Activated naive CD4-positive, alpha-beta T cell treated with anti-CD3 and anti-CD28 coated beads, Interleukin-2, amount 50 U/mL, for 72 hours (primary cell): Measurements from ENCODE around the gene SIM1. TPM values are rescaled to one million over a fixed set of nuclear protein-coding genes. Genes with fewer than 3 reads are reported as not detected.
A peak's percentile ranks its signal among the peaks of the same experiment; 100 is the strongest.

Experiments
- ATAC-seq, 2 donors: fragments of 150-1000 bp; cut with Tn5 transposase; 2 replicates each; pipeline ENCODE4 v1.10.0; 2021; ENCODE audit warnings: mild to moderate bottlenecking in 2 of 2, moderate library complexity in 2 of 2
- DNase-seq, 2 donors: peaks; one replicate each; pipeline ENCODE4 v3.0.0; 2021 to 2022; ENCODE audit warnings: low spot score in 2 of 2
- H3K27ac Mint-ChIP-seq, 2 donors: one replicate each; pipeline ENCODE4 v1.8.0; 2022; ENCODE audit warnings: mild to moderate bottlenecking in 2 of 2, mixed read lengths in 2 of 2
- H3K36me3 Mint-ChIP-seq, 2 donors: one replicate each; pipeline ENCODE4 v1.8.0; 2022; ENCODE audit warnings: mixed read lengths in 2 of 2
- H3K9me3 Mint-ChIP-seq, 2 donors: one replicate each; pipeline ENCODE4 v1.8.0; 2022; ENCODE audit warnings: mixed read lengths in 2 of 2
- total RNA-seq, 2 donors: library from RNA; stranded (reverse); gene quantifications; one replicate each; pipeline ENCODE4 v1.2.3, GENCODE V29; 2022

Gene SIM1
- total RNA-seq, 2 donors from 2014 or later: not detected

DNA sequence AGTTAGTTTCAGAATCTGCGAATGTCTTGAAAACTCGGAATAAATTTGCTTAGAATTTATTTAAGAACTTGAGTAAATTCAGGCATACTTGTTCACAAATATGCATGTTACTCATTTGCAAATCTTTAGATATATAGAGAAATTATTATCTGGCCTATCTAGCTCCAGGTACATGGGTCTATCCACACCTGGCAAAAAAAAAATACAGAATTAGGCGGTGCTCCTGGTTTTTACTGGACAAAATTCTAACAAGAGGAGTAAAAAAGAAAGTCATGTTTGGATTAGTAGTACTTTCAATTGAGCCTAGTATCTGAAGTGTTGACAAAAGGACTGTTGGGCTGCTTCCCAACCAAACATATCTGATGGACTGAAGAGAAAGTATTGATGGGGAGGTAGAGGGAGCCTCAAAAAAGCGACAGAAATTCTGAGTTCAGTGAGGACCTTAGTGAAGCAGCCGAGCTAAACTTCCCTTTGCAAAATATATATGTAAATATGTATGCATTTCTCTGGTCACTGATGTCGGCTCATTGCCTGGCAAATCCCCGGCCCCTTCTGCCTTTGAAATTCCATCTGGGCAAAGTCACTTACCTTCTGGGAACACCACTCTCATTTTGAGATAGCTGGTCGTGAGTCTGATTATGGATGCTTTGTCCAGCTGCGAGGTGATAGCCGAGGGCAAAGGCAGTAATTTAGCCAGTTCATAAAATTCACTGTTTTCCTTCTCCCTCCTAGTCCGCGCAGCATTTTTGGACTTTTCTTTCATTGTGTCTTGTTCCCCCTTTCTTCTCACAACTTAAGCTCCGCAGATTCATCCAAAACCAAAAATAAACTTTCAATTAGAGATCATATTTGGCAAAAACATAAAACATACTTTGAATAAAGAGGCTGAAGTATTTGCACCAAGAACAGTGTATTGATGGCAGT is 1.8 kb downstream of the SIM1 start:
- Mint-ChIP-seq H3K27ac (peak overlapping the region in 1 of 2 donors; percentile 88), H3K9me3 (peaks cover 8 to 12% of the 10 kb centered on the region in 2 donors), H3K36me3 (peaks cover 38 to 78% of the 10 kb centered on the region in 2 donors)
- no peak for DNase-seq
- ATAC-seq: no peak

DNA sequence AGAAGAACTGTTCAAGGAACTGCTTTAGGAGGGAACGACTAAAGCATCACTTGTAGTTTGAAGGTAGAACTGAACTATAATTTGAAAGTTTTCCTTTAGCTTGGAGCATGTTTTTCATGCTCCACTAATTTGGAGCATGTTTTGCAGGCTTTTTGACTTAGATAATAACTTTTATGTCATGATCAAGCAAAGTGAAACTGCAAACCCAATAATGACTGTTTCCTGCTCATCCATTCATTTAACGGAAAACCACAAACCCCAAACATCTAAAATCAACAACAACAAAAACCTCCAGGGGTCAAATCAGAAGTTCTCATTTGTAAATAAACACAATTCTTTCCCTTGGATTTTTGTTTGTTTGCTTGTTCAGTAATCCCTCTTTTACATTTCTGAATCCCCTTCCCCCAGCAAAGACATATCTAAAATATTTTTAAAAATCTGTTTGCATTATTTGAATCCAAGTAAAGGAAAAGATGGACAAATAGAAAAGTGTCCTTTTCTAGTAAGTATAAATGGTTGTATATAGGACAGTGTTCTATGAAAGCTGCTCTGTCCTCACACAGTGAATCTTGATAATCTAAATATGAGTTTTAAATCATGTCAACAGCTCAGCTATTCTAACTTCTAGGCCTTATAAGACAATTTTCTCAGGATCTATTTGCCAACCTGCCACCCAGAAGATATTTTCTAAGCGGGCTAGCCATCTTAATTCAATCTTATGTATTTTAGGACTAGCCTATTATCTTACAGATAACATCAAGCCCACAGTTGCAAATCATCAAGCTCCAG is 2.6 kb downstream of the SIM1 start:
- DNase-seq (no peak), ATAC-seq (no peak)
- H3K27ac Mint-ChIP-seq: peak overlapping the region in 1 of 2 donors; percentile 94
- peaks cover 6 to 11% of the 10 kb centered on the region in 2 donors for H3K9me3 Mint-ChIP-seq
- H3K36me3 Mint-ChIP-seq: peaks cover 32 to 78% of the 10 kb centered on the region in 2 donors

DNA sequence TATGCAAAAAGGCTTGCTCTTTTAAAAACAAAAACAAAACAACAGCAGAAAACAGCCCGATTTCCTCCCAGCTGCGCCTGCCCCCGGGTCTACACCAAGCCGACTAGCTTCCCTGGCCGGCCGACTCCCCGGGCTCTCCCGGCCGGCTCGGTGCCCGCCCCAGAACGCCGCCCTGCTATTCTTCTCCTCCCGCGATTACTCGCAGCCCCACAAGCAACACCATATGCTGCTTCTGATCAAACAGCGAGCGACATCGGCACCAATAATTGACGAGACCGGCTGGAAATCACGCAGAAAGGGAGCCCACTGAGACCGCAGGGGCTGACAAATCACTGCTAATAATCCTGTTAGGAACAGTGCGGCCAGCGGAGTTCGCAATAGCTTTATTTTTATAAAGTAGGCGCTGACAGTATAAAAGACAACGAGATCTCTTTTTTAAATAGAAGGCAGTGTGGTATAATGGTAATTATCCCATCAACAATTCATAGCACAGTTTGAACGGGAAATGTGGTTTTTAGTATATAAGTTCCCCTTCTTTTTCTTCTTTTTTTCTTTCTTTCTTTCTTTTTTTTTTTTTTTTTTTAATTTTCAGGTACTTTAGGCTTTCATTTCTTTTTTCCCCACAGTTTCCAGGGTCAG is 3.3 kb downstream of the SIM1 start:
- no peak for ATAC-seq
- DNase-seq: no peak
- peaks cover 26 to 75% of the 10 kb centered on the region in 2 donors for H3K36me3 Mint-ChIP-seq
- H3K27ac Mint-ChIP-seq: peak overlapping the region in 1 of 2 donors; percentile 94
- H3K9me3 Mint-ChIP-seq: peaks cover 4 to 9% of the 10 kb centered on the region in 2 donors

DNA sequence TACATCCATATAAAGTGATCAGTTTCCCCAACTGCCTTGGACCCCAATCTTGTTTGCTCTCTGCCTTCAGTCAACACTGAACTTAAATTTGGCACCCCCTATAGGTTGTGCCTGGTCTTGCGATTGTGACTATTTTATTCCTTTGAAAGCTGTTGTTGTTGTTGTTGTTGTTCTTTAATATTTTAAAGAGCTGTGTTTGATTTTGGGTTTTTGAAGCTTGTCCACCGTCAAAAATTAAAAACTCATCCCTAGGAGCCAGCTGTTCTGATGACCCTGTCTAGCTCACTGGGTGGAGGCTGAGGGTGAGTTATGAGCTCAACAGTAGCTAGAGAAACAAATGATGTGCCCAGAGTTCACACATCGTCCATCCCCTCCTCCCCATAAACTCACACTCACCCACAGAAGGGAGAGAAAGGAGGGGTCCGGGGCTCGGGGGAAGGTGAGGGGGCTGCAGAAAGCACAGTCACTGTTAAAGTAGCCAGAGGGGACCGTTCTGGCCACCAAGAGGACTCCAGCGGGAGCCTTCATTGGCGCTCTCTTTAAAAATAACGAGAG is 4.0 kb downstream of the SIM1 start:
- ATAC-seq: no peak
- no peak for DNase-seq
- Mint-ChIP-seq H3K9me3 (peaks cover 0 to 5% of the 10 kb centered on the region in 2 donors), H3K27ac (no peak overlapping the region), H3K36me3 (peaks cover 22 to 74% of the 10 kb centered on the region in 2 donors)

DNA sequence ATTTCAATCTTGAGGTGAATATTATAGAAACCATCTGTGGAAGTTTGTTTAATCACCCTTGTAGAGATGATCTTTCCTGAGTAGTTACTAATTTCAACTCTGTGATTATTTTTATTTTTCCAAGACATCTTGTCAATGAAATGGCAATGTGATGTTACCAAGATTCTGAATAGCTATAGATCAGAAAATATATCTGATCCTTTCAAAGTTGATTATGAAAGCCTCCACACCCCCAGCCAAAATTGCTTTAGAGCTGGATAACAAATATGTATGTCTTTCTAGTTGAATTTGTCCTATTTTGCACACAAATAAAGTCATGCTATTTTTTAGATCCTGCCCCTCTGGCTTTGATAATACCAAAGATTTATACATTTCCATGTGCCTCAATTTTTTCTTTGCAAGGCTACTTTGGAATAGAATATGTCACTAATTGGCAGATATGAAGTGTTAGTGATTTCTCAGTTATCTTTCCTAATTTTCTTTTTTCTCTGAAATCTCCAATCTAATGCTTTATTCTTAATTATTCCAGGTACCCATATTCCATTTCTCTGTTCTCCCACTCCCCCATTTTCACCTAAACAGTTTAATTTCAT is 5.0 kb downstream of the SIM1 start:
- no peak for ATAC-seq
- peaks cover 8 to 9% of the 10 kb centered on the region in 2 donors for H3K9me3 Mint-ChIP-seq
- DNase-seq: no peak

DNA sequence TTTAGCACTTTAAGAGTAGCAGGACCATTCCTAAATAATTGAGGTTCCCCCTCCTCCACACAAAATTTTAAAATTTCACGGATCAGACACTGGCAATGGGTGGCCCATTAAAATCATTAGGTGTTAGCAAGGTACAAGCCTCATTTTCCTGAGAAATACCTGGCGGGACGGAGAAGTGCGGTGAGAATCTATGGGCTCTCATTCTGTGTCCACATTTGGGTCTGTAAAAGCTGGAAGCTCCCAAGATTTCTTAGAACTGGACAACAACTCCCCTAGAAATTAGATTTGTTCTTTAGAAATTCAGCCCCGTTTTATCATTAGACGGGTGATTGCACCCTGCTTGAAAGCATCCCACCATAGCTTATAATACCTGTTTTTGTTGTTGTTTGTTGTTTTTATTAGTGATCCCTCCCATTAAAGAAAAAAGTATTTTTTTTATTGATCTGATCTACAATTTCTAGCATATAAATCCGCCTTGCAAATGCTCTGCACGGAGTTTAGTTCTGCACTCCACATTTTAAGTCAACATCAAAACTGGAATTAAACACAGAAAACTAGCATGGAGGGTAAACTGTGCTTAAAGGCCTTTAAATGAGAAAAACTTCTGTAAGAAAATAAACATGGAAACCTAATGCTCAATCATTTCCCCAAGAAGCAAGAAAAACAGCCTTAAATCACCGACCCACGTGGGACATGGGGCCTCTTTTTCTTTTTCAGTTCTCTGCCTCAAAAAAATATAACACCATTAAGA is 5.7 kb downstream of the SIM1 start:
- ATAC-seq (no peak), DNase-seq (no peak)
- peaks cover 36 to 82% of the 10 kb centered on the region in 2 donors for H3K36me3 Mint-ChIP-seq
- peaks cover 8 to 9% of the 10 kb centered on the region in 2 donors for H3K9me3 Mint-ChIP-seq
- H3K27ac Mint-ChIP-seq: peak overlapping the region in 1 of 2 donors; percentile 4

More for the DNA sequence above, 5.0 kb downstream of the SIM1 start:
- H3K36me3 Mint-ChIP-seq: peaks cover 29 to 78% of the 10 kb centered on the region in 2 donors
- no peak overlapping the region for H3K27ac Mint-ChIP-seq

DNA sequence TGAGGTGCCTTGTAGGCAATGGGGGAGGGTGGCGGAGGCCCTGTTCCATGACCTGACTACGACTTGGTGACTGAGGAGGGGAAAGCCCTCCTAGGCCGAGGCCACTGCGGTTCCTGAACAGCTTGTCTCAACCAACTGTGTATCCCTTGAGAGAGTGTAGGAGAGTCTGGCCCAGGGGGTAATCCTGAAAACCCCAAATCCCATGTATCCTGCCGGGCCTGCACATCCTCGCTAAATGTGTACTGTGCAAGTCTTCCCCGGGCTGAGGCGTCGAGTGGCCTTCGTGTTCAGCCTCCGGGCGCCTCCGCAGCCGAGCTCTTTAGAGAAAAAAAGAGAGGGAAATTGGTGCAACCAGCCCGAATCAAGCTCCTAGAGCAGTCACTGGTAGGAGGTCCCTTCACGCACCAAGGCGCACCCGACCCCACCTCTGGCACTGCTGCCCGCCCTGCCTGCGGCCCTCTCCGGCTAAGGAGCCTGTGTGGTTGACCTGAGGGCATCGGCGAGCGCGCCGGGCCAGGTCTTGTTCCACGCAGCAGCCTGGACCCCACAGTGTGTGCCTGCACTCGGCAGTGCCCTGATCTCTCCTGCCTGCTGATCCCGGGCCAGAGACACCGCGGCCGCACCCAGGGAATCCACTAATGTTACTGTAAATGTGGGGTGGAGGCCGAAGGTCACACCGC is 7.3 kb downstream of the SIM1 start:
- DNase-seq (no peak), ATAC-seq (no peak)
- Mint-ChIP-seq H3K9me3 (peaks cover 8 to 9% of the 10 kb centered on the region in 2 donors), H3K36me3 (peaks cover 36 to 67% of the 10 kb centered on the region in 2 donors), H3K27ac (no peak overlapping the region)

DNA sequence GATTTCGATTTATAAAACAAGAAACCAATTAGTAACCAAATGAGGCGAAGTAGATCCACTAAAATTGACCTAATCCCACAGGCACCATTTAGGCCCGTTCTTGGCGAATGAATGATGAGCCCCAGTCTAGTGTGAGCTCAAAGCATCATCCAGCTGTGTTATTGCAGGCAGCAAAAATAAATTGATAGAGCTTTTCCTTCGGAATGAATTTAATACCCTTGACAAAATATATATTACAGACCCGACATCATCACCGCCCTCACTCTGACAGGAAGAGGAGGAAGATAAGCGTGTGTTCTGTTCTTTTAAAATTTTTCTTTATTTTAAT is 7.8 kb downstream of the SIM1 start:
- no peak for ATAC-seq
- DNase-seq: no peak
- no peak overlapping the region for H3K27ac Mint-ChIP-seq
- peaks cover 8 to 9% of the 10 kb centered on the region in 2 donors for H3K9me3 Mint-ChIP-seq
- peaks cover 36 to 61% of the 10 kb centered on the region in 2 donors for H3K36me3 Mint-ChIP-seq

DNA sequence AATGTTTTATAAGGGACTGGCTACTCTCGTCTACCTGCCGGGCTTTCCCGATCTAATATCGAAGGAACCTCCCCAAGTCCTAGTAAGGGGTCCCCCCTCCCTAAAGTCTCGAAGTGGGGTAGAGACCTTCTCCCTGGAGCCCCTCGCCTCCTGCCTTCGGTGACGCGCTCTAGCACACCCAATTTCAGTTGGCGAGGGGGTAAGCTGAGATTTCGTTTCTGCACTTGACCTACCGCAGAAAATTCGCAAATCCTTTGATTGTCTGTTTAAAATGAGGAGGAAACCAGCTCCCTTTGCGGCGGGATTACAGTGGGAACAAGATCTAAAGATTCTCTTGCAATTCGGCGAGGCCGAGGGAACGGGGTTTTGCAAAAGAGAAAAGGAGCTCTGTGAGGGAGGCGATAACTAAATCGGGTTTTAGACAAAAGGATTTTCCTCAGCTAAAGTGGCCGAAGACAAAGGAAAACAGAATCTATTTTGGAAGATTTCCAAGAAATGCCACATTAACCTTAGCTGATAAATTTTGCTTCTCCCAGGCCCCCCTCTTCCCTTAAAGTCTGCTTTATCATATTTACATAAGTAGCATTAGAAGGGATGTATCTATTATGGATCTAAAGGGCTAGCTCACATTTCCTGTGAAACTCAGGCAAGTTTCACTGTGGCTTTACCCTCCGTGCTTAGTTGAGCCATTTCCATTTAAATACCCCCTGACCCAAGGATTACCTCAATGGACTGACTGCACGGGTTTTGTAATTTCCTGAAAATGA is 8.4 kb downstream of the SIM1 start:
- DNase-seq: no peak
- Mint-ChIP-seq H3K9me3 (peaks cover 8 to 9% of the 10 kb centered on the region in 2 donors), H3K27ac (peak overlapping the region in 1 of 2 donors; percentile 86), H3K36me3 (peaks cover 36 to 60% of the 10 kb centered on the region in 2 donors)
- no peak for ATAC-seq

DNA sequence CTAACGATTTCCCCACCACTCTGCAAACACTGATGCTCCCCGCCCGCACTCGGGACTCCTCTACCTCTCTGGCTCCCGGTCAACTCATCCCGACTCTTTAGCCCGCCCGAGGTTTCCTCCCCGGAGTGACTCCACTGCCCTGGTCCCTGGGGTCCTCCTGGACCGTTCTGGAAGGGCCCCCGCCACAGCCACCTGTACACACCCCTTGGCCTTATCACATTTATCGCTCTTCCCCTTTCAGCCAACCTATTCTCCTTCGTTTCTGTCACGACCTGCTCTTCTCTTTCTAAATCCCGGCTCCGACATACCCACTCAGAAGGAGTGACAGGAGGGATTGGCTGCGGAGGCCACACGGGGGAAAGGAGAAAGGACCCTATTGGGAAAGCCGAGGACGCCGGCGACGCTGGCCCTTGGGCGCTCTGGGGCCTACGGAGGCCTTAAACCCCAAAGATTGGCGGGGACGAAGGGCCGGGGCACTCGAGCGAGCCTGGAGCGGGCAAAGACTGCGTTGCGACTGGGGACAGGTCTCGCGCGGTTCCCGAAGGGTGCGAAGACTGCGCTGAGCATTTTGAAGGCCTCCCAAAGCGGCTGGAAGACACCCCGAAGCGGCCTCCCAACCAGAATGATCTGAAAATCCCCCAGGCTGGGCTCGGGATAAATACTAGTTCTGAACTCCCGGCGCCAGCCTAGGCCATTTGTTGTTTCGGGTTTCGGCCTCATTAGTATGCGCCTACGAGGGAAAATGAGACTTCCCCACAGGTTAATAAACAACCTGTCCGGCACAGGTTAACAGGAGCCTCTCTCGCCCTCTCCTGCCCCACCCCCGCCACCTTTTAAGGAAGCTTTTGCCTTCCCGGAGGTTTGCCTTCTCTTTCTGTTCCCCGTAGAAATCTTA is 9.2 kb downstream of the SIM1 start:
- H3K27ac Mint-ChIP-seq: peak overlapping the region in 1 of 2 donors; percentile 91
- no peak for DNase-seq
- peaks cover 36 to 56% of the 10 kb centered on the region in 2 donors for H3K36me3 Mint-ChIP-seq
- peaks cover 8 to 9% of the 10 kb centered on the region in 2 donors for H3K9me3 Mint-ChIP-seq
- ATAC-seq: no peak

DNA sequence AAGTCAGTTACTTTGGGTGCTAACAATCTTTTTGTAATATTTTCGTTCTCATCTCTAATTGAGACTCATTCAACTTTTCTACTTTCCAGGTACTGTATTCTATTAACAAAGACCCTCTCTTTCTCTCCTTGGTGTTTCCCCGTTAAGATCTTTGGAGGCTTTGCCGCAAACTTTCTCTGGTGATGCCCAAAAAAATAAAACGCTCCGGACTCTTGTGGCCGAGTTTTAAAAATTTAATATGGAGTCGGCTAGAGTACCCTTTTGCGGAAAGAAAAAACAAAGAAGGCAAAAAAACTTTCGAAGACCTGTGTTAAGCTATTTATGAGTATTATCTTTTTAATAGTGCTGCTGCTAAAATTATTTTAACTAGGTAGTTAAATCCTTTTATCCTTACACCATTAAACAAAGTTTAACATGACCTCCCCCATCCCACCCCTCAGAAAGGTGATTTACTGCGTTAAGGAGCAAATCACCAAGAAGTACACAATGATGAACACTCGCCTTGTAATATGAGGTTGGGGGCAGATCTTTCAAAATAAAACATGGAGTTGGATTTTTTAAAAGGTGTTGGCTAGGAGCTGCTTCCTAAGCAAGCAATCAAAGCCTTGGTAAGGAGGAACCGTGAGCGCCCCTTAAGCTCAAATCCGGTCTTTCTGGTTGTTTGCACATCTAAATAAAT is 10.0 kb downstream of the SIM1 start:
- peaks cover 8 to 9% of the 10 kb centered on the region in 2 donors for H3K9me3 Mint-ChIP-seq
- DNase-seq (no peak), ATAC-seq (no peak)
- peaks cover 32 to 52% of the 10 kb centered on the region in 2 donors for H3K36me3 Mint-ChIP-seq
- peak overlapping the region in 1 of 2 donors; percentile 91 for H3K27ac Mint-ChIP-seq

DNA sequence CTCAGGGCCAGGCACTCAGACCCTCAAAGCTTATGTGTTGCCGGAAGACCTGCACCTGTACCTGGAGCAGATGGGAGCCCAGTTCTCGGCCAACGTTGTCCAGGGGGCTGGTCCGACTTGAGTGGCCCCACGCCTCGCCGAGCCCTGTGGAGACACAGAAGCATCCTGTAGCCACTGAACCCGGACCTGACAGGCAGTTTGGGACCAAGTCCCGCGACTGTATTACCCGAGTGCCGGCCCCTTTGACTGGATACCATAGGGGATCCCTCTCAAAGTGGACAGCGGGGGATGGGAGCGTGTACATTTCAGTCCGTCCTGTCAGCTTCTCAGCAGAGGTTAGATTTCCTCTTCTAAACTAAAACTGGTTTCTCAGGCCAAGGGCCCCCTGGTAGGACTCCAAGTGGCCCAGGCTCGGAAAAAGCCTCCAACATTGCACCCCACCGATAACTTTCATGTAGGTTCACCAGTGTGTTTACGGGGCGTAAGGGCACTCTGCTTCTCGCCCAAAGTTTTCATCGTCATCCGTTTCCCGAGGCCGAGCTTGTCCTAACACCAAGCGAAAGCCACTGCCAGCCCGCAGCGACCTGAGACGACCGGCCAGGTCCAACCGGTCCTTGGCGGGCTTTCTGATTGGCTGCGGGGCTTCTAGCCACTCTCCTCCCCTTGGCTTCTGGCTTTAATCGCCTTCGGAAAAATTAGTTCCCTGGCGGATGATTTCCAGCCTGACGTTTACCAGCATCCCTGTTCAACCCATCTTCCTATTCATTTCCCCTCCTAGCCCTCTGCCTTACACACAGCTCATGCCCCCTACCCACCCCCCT is 10.8 kb downstream of the SIM1 start:
- Mint-ChIP-seq H3K27ac (no peak overlapping the region), H3K9me3 (peaks cover 8% of the 10 kb centered on the region in 2 donors), H3K36me3 (peaks cover 24 to 50% of the 10 kb centered on the region in 2 donors)
- DNase-seq: no peak
- ATAC-seq: no peak
